MG63 (cell line): ENCODE measurements around the gene ZNF761. TPM values are rescaled to one million over a fixed set of nuclear protein-coding genes. Genes with fewer than 3 reads are reported as not detected.
"Not testable (repeated sequence)": the region's sequence is repeated elsewhere in the genome, so short reads cannot be mapped to it uniquely, and the experiment has no call there.

Experiments
- DNase-seq: peaks from one replicate; pipeline ENCODE4 v3.0.0-alpha.2; 2020
- H3K27me3 ChIP-seq: fragments of 250-450 bp; sonication (Bioruptor Pico); 2 replicates; pipeline ENCODE4 v1.5.1; 2020; ENCODE audit warnings: mild to moderate bottlenecking, moderate library complexity
- H3K36me3 ChIP-seq: fragments of 250-450 bp; sonication (Bioruptor Pico); 2 replicates; pipeline ENCODE4 v1.5.1; 2020; ENCODE audit warnings: mild to moderate bottlenecking, moderate library complexity
- H3K4me3 ChIP-seq: fragments of 250-450 bp; sonication (Bioruptor Pico); 2 replicates; pipeline ENCODE4 v1.5.1; 2020; ENCODE audit warnings: mild to moderate bottlenecking, moderate library complexity
- H3K9me3 ChIP-seq: fragments of 250-450 bp; sonication (Bioruptor Pico); 2 replicates; pipeline ENCODE4 v1.5.1; 2020; ENCODE audit warnings: mild to moderate bottlenecking, moderate library complexity
- total RNA-seq: library from RNA; depleted of rRNA; stranded (reverse); fragments of >200 nt; shearing (Covaris generic); gene quantifications from 2 replicates; pipeline ENCODE4 v1.2.3, GENCODE V29; 2014; ENCODE audit warnings: low replicate concordance; rRNA removed

ZNF761 gene
- total RNA-seq, 1 experiment from 2014 or later = 9.7 TPM

- H3K9me3 ChIP-seq = no peaks in the 10 kb centered on the region; the same call in 1 of the 2 replicates
- DNase-seq = no peak
- no peaks in the 10 kb centered on the region for H3K36me3 ChIP-seq
- H3K4me3 ChIP-seq = no peak overlapping the region
- H3K27me3 ChIP-seq = no peaks in the 10 kb centered on the region
Measured at GRCh38 chr19:53485046-53486004, 53.5 kb downstream of the ZNF761 start.

GRCh38 chr19:53492153-53492552 is 60.4 kb downstream of the ZNF761 start:
- no peaks in the 10 kb centered on the region for H3K36me3 ChIP-seq
- H3K27me3 ChIP-seq = no peaks in the 10 kb centered on the region
- DNase-seq = no peak
- peaks cover 3% of the 10 kb centered on the region; the same call in 1 of the 2 replicates for H3K9me3 ChIP-seq
- no peak overlapping the region for H3K4me3 ChIP-seq

GRCh38 chr19:53497311-53498023 is 65.7 kb downstream of the ZNF761 start:
- H3K27me3 ChIP-seq, DNase-seq, H3K36me3 ChIP-seq, H3K9me3 ChIP-seq, H3K4me3 ChIP-seq: not testable (repeated sequence)

- H3K27me3 ChIP-seq, DNase-seq, H3K4me3 ChIP-seq, H3K9me3 ChIP-seq, H3K36me3 ChIP-seq: not testable (repeated sequence)
Measured at GRCh38 chr19:53498024-53498395, 66.2 kb downstream of the ZNF761 start.

GRCh38 chr19:53503151-53503550 is 71.4 kb downstream of the ZNF761 start:
- not testable (repeated sequence) for H3K9me3 ChIP-seq, H3K36me3 ChIP-seq, DNase-seq, H3K4me3 ChIP-seq, H3K27me3 ChIP-seq

- H3K9me3 ChIP-seq, H3K36me3 ChIP-seq, H3K4me3 ChIP-seq, DNase-seq, H3K27me3 ChIP-seq: not testable (repeated sequence)
Measured at GRCh38 chr19:53503671-53504364, 72.0 kb downstream of the ZNF761 start.

- not testable (repeated sequence) for H3K4me3 ChIP-seq, H3K27me3 ChIP-seq, DNase-seq, H3K36me3 ChIP-seq, H3K9me3 ChIP-seq
Measured at GRCh38 chr19:53504365-53504703, 72.5 kb downstream of the ZNF761 start.

GRCh38 chr19:53504885-53505284 is 73.1 kb downstream of the ZNF761 start:
- no peak overlapping the region for H3K4me3 ChIP-seq
- no peak for DNase-seq
- H3K36me3 ChIP-seq = no peaks in the 10 kb centered on the region

GRCh38 chr19:53506728-53507127 is 74.9 kb downstream of the ZNF761 start:
- Histone ChIP-seq H3K27me3 (peaks cover 6% of the 10 kb centered on the region; the same call in 1 of the 2 replicates), H3K36me3 (no peaks in the 10 kb centered on the region), H3K4me3 (no peak overlapping the region), H3K9me3 (0 out of 2 replicates have a peak, but pooled peaks cover 1% of the 10 kb centered on the region)
- DNase-seq = no peak

More at GRCh38 chr19:53504885-53505284, 73.1 kb downstream of the ZNF761 start:
- Histone ChIP-seq H3K9me3 (0 out of 2 replicates have a peak, but pooled peaks cover 1% of the 10 kb centered on the region), H3K27me3 (peaks cover 6% of the 10 kb centered on the region; the same call in 1 of the 2 replicates)

Other genes with a start within 250 kb of the ZNF761 start
- gene ZNF665, start 238.6 kb upstream of the ZNF761 start, total RNA-seq = not detected in 2 replicates
- gene ZNF677, start 177.1 kb upstream of the ZNF761 start, total RNA-seq = 0.59 and 4.7 TPM in 2 replicates
- not detected in 2 replicates for gene VN1R2, start 173.7 kb upstream of the ZNF761 start, total RNA-seq
- gene VN1R4, start 164.3 kb upstream of the ZNF761 start, total RNA-seq = not detected in 2 replicates
- 2.6 and 11.8 TPM in 2 replicates for gene ZNF845, start 98.2 kb upstream of the ZNF761 start, total RNA-seq
- gene ZNF525, start 66.3 kb upstream of the ZNF761 start, total RNA-seq = 1.1 and 2.7 TPM in 2 replicates
- 6.9 and 11.8 TPM in 2 replicates for gene ZNF765, start 36.8 kb upstream of the ZNF761 start, total RNA-seq
- gene ZNF813, start 35.7 kb downstream of the ZNF761 start, total RNA-seq = not detected in 2 replicates
- gene ZNF331, start 106.2 kb downstream of the ZNF761 start, total RNA-seq = 2.6 and 11.9 TPM in 2 replicates
- not detected in 2 replicates for gene DPRX, start 200.0 kb downstream of the ZNF761 start, total RNA-seq